22Rv1 (cell line): ENCODE results near the gene DNTT.

ENCODE experiments used
- H3K27ac ChIP-seq: fragments of 450-650 bp; 2 replicates; pipeline ENCODE4 v1.5.1; 2017
- ZFX ChIP-seq: fragments of 450-650 bp; IDR thresholded peaks from 2 replicates; pipeline ENCODE4 v1.6.1; 2017; ENCODE audit warnings: antibody characterized with exemption, borderline replicate concordance
- TF ChIP-seq, protein P1 (sequence below): fragments of 450-650 bp; IDR thresholded peaks from 2 replicates; pipeline ENCODE4 v1.5.1; 2017; ENCODE audit warnings: mild to moderate bottlenecking

The DNTT gene

DNA sequence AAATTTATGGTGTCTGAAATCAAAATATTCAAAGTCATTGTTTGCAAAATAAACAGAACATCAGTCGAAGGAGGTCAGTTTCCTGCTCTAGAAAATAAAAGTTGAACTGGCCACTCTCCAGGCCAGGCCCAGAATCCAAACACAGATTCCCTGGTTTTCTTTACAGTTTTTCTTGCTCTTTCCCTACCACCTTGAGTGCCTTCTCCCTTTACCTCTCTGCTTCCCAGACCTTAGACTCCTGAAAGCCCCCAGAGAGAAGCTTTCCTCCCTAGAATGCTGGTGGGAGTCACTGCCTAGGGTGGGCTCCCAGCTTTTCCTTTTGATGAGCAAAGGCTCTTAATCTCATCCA is 6.1 kb downstream of the DNTT start:
- no peak overlapping the region for H3K27ac ChIP-seq
- no peak for TF ChIP-seq ZFX
- TF ChIP-seq, protein P1, sequence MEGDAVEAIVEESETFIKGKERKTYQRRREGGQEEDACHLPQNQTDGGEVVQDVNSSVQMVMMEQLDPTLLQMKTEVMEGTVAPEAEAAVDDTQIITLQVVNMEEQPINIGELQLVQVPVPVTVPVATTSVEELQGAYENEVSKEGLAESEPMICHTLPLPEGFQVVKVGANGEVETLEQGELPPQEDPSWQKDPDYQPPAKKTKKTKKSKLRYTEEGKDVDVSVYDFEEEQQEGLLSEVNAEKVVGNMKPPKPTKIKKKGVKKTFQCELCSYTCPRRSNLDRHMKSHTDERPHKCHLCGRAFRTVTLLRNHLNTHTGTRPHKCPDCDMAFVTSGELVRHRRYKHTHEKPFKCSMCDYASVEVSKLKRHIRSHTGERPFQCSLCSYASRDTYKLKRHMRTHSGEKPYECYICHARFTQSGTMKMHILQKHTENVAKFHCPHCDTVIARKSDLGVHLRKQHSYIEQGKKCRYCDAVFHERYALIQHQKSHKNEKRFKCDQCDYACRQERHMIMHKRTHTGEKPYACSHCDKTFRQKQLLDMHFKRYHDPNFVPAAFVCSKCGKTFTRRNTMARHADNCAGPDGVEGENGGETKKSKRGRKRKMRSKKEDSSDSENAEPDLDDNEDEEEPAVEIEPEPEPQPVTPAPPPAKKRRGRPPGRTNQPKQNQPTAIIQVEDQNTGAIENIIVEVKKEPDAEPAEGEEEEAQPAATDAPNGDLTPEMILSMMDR, result no peak

DNA sequence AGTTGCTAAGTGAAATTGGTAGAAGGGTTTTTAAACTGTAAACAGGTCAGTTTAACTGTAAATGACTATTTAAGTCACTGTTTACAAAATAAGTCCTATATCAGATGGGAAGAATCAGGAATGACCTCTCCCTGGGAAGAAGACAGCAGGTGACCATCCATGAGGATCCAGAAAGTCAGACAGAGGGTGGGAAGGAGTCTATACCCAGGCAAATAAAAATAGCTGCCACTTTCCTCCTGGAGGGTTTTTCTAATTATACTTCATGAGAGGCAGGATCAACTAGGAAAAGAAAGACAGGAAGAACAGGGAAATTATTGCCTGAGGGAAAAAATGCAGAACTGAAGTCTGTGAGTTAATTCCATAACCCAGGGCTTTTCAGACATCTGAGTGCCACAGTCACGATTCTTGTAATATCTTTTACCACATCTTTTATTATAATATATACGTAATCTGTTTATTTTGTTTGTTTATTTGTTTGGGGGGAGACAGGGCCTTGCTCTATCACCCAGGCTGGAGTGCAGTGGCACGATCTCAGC is 7.0 kb downstream of the DNTT start:
- no peak overlapping the region for H3K27ac ChIP-seq
- TF ChIP-seq ZFX, result no peak
- TF ChIP-seq, protein P1, result no peak

- H3K27ac ChIP-seq, result no peak overlapping the region
- TF ChIP-seq, protein P1, result no peak
- TF ChIP-seq ZFX, result no peak
Observed at GRCh38 chr10:96313344-96313743, 9.1 kb downstream of the DNTT start.

DNA sequence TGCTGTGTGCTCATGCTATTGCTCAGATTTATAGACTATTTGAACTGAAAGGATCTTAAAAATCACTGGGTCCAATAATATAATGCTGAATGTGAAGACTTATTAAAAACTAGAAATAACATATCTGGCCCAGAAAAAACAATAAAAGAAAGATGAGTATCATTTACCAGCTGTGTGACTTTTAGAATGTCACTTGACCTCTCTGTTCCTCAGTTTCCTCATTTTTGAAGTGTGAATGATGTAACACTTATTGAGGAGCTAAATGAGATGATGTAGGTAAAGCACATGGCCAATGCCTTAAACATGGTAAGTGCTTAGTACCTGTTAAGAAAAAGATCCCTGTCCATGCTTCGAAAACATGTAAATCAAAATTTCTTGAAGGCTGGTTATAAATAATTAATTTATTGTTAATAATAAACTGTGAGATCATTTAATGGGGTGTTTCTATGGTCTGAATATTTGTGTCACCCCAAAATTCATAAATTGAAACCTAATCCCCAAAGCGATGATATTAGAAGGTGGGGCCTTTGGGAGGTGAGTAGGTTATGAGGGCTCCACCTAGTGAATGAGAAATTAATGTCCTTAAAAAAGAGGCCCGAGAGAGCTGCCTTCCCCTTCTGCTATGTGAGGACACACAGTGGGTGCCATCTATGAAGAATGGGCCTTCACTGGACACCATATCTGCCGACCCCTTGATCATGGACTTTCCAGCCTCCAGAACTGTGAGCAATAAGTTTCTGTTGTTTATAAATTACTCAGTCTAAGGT is 13.0 kb downstream of the DNTT start:
- H3K27ac ChIP-seq, result no peak overlapping the region
- TF ChIP-seq ZFX, result no peak
- TF ChIP-seq, protein P1, result no peak

GRCh38 chr10:96319754-96320474 is 15.7 kb downstream of the DNTT start:
- H3K27ac ChIP-seq, result no peak overlapping the region
- TF ChIP-seq, protein P1, result no peak
- no peak for TF ChIP-seq ZFX

GRCh38 chr10:96321822-96322221 is 17.6 kb downstream of the DNTT start:
- no peak for TF ChIP-seq ZFX
- TF ChIP-seq, protein P1, result 0 out of 2 replicates have a peak, but pooled peaks have one; percentile 31
- H3K27ac ChIP-seq, result no peak overlapping the region

DNA sequence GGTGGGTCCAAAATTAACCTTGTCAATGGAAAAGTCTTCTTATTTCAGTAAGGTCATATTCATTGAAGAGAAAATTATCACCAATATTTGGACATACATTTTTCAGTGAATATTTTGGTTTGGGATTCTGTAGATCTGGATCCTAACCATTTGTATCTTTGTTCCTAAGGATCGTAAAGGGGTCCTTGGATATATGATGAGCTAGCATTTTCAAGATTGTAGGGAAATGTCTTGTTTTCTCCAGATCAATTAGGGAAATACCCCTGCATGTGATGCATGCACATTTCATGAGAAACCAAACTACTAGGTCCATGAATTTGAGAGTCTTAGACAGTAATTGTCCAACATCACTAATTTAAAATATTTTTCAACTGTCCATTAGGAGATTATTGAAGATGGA is 18.0 kb downstream of the DNTT start:
- H3K27ac ChIP-seq, result no peak overlapping the region
- TF ChIP-seq ZFX, result no peak
- TF ChIP-seq, protein P1, result no peak
